ENCODE data around the gene LRGUK.

LRGUK gene

DNA sequence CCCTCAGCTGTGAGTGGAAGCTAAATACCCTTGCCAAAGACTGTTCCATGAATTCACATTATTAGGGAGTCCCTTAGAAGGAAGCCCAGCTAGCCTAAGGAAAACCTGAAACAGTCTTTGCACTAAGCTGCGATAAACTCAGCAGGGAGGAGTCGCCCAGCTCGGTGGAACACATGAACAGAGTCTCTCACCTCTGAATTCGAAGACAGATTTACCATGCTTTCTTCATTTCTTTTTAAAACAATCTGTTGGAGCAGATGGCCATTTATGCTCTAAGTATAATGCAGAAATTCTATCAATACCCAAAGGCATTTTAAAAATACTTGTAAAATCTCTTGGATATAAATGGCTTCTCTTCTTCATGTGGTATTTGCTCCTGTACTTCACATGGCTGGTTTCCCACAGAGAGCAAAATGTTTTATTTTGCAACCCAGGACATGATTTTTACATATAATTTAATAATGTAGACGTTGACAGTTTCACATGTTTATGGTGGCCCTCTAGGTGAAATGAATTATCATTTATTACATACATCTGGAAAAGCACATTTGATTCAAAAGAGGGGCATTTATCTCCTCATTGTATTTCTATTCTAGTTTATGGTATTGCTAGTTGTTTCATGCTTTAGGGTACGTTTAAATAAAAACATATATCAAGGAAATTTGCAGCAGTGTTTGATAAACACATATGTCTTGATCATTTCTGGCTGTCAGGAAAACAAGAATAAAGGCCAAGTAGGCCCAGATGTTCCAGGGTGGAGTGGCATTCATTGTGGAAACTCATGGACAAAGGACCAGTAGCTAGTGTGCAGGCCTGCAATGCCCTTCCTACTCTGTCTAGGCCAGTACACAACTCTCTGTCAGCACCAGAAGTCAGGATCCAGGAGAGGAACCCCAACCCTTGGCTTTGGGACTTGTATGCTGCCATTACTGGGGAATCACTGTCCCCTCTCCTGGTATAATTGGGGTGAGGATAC lies 52.2 kb downstream of the LRGUK start:
- no peaks in the 10 kb centered on the region for H3K36me3 ChIP-seq (ENCODE audit: control insufficient read depth in 5 of 5, insufficient read depth in 5 of 5, low read length in 5 of 5)
- no peak overlapping the region for H3K9ac ChIP-seq (ENCODE audit: low read length in 5 of 5)
- no peaks in the 10 kb centered on the region for H3K9me3 ChIP-seq (ENCODE audit: control insufficient read depth in 5 of 5, low read length in 5 of 5)
- no peak overlapping the region for H3K27ac ChIP-seq (ENCODE audit: low read depth, low read length)
- peaks cover 0 to 8% (median 0%) of the 10 kb centered on the region in 5 donors for H3K4me1 ChIP-seq (ENCODE audit: control insufficient read depth in 5 of 5, insufficient read depth in 5 of 5, low read length in 5 of 5)
- H3K4me3 ChIP-seq (ENCODE audit: low read depth in 1 of 5, low read length in 5 of 5), result no peak overlapping the region
- no peaks in the 10 kb centered on the region for H3K27me3 ChIP-seq (ENCODE audit: control insufficient read depth in 5 of 5, insufficient read depth in 4 of 5, low read length in 5 of 5)

GRCh38 chr7:134180376-134180775 lies 53.2 kb downstream of the LRGUK start:
- H3K27me3 ChIP-seq (ENCODE audit: control insufficient read depth in 5 of 5, insufficient read depth in 4 of 5, low read length in 5 of 5), result no peaks in the 10 kb centered on the region
- H3K36me3 ChIP-seq (ENCODE audit: control insufficient read depth in 5 of 5, insufficient read depth in 5 of 5, low read length in 5 of 5), result no peaks in the 10 kb centered on the region
- H3K4me3 ChIP-seq (ENCODE audit: low read depth in 1 of 5, low read length in 5 of 5), result no peak overlapping the region
- H3K9me3 ChIP-seq (ENCODE audit: control insufficient read depth in 5 of 5, low read length in 5 of 5), result no peaks in the 10 kb centered on the region
- H3K4me1 ChIP-seq (ENCODE audit: control insufficient read depth in 5 of 5, insufficient read depth in 5 of 5, low read length in 5 of 5), result peaks cover 0 to 2% (median 0%) of the 10 kb centered on the region in 5 donors
- no peak overlapping the region for H3K9ac ChIP-seq (ENCODE audit: low read length in 5 of 5)
- no peak overlapping the region for H3K27ac ChIP-seq (ENCODE audit: low read depth, low read length)

DNA sequence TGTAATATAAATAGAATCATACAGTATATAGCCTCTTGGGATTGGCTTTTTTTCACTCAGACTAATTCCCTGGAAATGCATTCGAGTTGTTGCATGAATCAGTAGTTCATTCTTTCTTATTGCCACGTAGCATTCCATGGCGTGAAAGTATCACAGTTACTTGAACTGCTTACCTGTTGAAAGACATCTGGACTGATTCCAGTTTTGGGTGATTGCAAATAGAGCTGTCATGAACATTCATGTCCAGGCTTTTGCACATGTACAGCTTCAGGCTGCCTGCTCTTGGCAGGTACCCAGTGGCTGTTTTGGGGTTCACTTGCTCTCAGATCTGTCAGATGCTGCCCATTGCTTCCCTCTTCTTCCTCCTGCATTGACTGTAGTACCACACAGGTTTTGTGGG lies 54.9 kb downstream of the LRGUK start:
- Histone ChIP-seq H3K9ac (ENCODE audit: low read length in 5 of 5) (no peak overlapping the region), H3K27me3 (ENCODE audit: control insufficient read depth in 5 of 5, insufficient read depth in 4 of 5, low read length in 5 of 5) (no peaks in the 10 kb centered on the region), H3K27ac (ENCODE audit: low read depth, low read length) (no peak overlapping the region), H3K4me1 (ENCODE audit: control insufficient read depth in 5 of 5, insufficient read depth in 5 of 5, low read length in 5 of 5) (no peaks in the 10 kb centered on the region), H3K4me3 (ENCODE audit: low read depth in 1 of 5, low read length in 5 of 5) (no peak overlapping the region), H3K9me3 (ENCODE audit: control insufficient read depth in 5 of 5, low read length in 5 of 5) (no peaks in the 10 kb centered on the region), H3K36me3 (ENCODE audit: control insufficient read depth in 5 of 5, insufficient read depth in 5 of 5, low read length in 5 of 5) (no peaks in the 10 kb centered on the region)

GRCh38 chr7:134184767-134185166 lies 57.6 kb downstream of the LRGUK start:
- no peak overlapping the region for H3K27ac ChIP-seq (ENCODE audit: low read depth, low read length)
- H3K36me3 ChIP-seq (ENCODE audit: control insufficient read depth in 5 of 5, insufficient read depth in 5 of 5, low read length in 5 of 5), result no peaks in the 10 kb centered on the region
- no peaks in the 10 kb centered on the region for H3K27me3 ChIP-seq (ENCODE audit: control insufficient read depth in 5 of 5, insufficient read depth in 4 of 5, low read length in 5 of 5)
- H3K9me3 ChIP-seq (ENCODE audit: control insufficient read depth in 5 of 5, low read length in 5 of 5), result no peaks in the 10 kb centered on the region
- H3K9ac ChIP-seq (ENCODE audit: low read length in 5 of 5), result no peak overlapping the region
- H3K4me1 ChIP-seq (ENCODE audit: control insufficient read depth in 5 of 5, insufficient read depth in 5 of 5, low read length in 5 of 5), result no peaks in the 10 kb centered on the region
- H3K4me3 ChIP-seq (ENCODE audit: low read depth in 1 of 5, low read length in 5 of 5), result no peak overlapping the region

DNA sequence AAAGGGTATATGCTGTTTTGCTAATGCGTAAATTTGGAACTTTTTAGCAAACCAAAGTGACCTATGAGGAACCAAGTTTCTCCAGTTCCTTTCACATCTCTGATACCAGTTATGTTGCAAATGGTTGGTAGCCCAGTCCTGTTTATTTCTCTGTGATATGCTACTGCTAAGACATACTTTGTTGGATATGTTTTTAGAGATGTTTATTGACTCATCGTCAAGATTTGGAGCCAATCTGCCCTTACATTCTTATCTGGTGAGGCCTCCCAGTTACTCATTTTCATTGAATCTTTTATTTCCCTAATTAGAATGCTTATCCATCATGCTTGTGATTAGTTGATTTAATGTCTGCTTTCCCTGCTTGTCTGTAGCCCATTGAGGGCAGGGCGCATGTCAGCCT lies 58.9 kb downstream of the LRGUK start:
- no peaks in the 10 kb centered on the region for H3K27me3 ChIP-seq (ENCODE audit: control insufficient read depth in 5 of 5, insufficient read depth in 4 of 5, low read length in 5 of 5)
- no peaks in the 10 kb centered on the region for H3K4me1 ChIP-seq (ENCODE audit: control insufficient read depth in 5 of 5, insufficient read depth in 5 of 5, low read length in 5 of 5)
- no peak overlapping the region for H3K9ac ChIP-seq (ENCODE audit: low read length in 5 of 5)
- H3K9me3 ChIP-seq (ENCODE audit: control insufficient read depth in 5 of 5, low read length in 5 of 5), result no peaks in the 10 kb centered on the region
- no peak overlapping the region for H3K4me3 ChIP-seq (ENCODE audit: low read depth in 1 of 5, low read length in 5 of 5)
- H3K36me3 ChIP-seq (ENCODE audit: control insufficient read depth in 5 of 5, insufficient read depth in 5 of 5, low read length in 5 of 5), result no peaks in the 10 kb centered on the region
- H3K27ac ChIP-seq (ENCODE audit: low read depth, low read length), result no peak overlapping the region

- Histone ChIP-seq H3K27me3 (ENCODE audit: control insufficient read depth in 5 of 5, insufficient read depth in 4 of 5, low read length in 5 of 5) (no peaks in the 10 kb centered on the region), H3K27ac (ENCODE audit: low read depth, low read length) (no peak overlapping the region), H3K9ac (ENCODE audit: low read length in 5 of 5) (no peak overlapping the region), H3K36me3 (ENCODE audit: control insufficient read depth in 5 of 5, insufficient read depth in 5 of 5, low read length in 5 of 5) (no peaks in the 10 kb centered on the region), H3K4me3 (ENCODE audit: low read depth in 1 of 5, low read length in 5 of 5) (no peak overlapping the region), H3K4me1 (ENCODE audit: control insufficient read depth in 5 of 5, insufficient read depth in 5 of 5, low read length in 5 of 5) (no peaks in the 10 kb centered on the region), H3K9me3 (ENCODE audit: control insufficient read depth in 5 of 5, low read length in 5 of 5) (no peaks in the 10 kb centered on the region)
These were observed 59.7 kb downstream of the LRGUK start for GRCh38 chr7:134186801-134187200.

- no peaks in the 10 kb centered on the region for H3K36me3 ChIP-seq (ENCODE audit: control insufficient read depth in 5 of 5, insufficient read depth in 5 of 5, low read length in 5 of 5)
- H3K4me3 ChIP-seq (ENCODE audit: low read depth in 1 of 5, low read length in 5 of 5), result no peak overlapping the region
- H3K9ac ChIP-seq (ENCODE audit: low read length in 5 of 5), result no peak overlapping the region
- H3K27ac ChIP-seq (ENCODE audit: low read depth, low read length), result no peak overlapping the region
- no peaks in the 10 kb centered on the region for H3K9me3 ChIP-seq (ENCODE audit: control insufficient read depth in 5 of 5, low read length in 5 of 5)
- H3K27me3 ChIP-seq (ENCODE audit: control insufficient read depth in 5 of 5, insufficient read depth in 4 of 5, low read length in 5 of 5), result no peaks in the 10 kb centered on the region
- H3K4me1 ChIP-seq (ENCODE audit: control insufficient read depth in 5 of 5, insufficient read depth in 5 of 5, low read length in 5 of 5), result no peaks in the 10 kb centered on the region
These were observed 60.8 kb downstream of the LRGUK start for GRCh38 chr7:134187893-134188292.

DNA sequence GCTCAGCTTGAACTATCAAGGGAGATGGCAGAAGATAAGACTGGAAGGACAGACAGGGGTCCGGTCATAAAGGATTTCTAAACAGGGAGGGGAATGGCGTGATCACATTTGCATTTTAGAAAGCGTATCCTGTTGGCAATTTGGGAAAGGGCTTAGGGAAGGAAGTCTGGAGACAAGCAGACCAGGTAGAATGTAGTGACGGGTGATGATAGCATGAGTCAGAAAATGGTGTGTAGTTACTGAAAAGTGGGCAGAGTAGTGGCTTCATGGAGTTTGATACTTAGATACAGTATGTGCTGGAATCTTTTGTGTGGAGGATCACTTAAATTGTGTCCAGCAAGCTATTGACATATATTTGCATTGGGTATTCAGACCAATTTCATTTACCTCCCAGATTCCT lies 61.2 kb downstream of the LRGUK start:
- H3K27me3 ChIP-seq (ENCODE audit: control insufficient read depth in 5 of 5, insufficient read depth in 4 of 5, low read length in 5 of 5), result no peaks in the 10 kb centered on the region
- no peak overlapping the region for H3K27ac ChIP-seq (ENCODE audit: low read depth, low read length)
- H3K4me1 ChIP-seq (ENCODE audit: control insufficient read depth in 5 of 5, insufficient read depth in 5 of 5, low read length in 5 of 5), result no peaks in the 10 kb centered on the region
- no peak overlapping the region for H3K4me3 ChIP-seq (ENCODE audit: low read depth in 1 of 5, low read length in 5 of 5)
- no peak overlapping the region for H3K9ac ChIP-seq (ENCODE audit: low read length in 5 of 5)
- no peaks in the 10 kb centered on the region for H3K36me3 ChIP-seq (ENCODE audit: control insufficient read depth in 5 of 5, insufficient read depth in 5 of 5, low read length in 5 of 5)
- no peaks in the 10 kb centered on the region for H3K9me3 ChIP-seq (ENCODE audit: control insufficient read depth in 5 of 5, low read length in 5 of 5)

DNA sequence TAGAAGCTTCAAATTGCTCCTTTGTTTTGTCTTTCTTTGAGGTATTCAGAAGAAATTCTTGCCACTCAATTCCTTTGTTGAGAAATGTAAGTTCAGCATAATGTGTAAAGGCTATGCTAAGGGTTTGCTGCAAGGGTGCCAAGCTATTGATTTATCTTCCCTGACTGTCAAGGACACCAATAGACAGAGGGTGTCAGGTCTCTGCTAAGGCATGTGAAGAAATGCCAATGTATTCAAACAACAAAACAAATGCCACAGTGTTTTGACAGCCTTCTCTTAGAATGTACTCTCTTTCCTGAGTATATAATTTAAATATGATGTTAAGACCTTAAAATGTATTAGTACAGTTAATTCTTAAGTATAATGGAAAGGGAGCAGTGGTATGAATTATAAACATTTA lies 62.4 kb downstream of the LRGUK start:
- Histone ChIP-seq H3K4me1 (ENCODE audit: control insufficient read depth in 5 of 5, insufficient read depth in 5 of 5, low read length in 5 of 5) (no peaks in the 10 kb centered on the region), H3K36me3 (ENCODE audit: control insufficient read depth in 5 of 5, insufficient read depth in 5 of 5, low read length in 5 of 5) (no peaks in the 10 kb centered on the region), H3K27ac (ENCODE audit: low read depth, low read length) (no peak overlapping the region), H3K9me3 (ENCODE audit: control insufficient read depth in 5 of 5, low read length in 5 of 5) (no peaks in the 10 kb centered on the region), H3K27me3 (ENCODE audit: control insufficient read depth in 5 of 5, insufficient read depth in 4 of 5, low read length in 5 of 5) (no peaks in the 10 kb centered on the region), H3K4me3 (ENCODE audit: low read depth in 1 of 5, low read length in 5 of 5) (no peak overlapping the region), H3K9ac (ENCODE audit: low read length in 5 of 5) (no peak overlapping the region)

DNA sequence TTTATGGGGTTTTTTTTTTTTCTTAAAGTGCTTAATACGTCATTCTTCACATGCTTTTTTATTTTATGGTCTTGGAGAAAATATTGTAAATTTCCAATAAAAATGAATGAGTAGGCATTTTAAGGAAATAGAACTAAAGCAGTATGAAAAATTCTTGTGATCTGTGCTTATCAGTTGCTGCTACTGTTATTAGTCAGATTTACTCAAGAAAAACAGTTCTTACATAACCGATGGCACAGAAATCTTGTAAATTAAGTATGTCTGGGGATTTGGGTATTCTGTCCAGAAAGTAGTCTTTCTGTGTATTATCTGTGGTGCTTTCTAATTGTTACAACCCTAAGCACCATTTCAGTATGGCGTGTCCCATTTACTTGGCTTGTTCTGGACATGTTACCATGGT lies 64.7 kb downstream of the LRGUK start:
- Histone ChIP-seq H3K36me3 (ENCODE audit: control insufficient read depth in 5 of 5, insufficient read depth in 5 of 5, low read length in 5 of 5) (no peaks in the 10 kb centered on the region), H3K4me1 (ENCODE audit: control insufficient read depth in 5 of 5, insufficient read depth in 5 of 5, low read length in 5 of 5) (no peaks in the 10 kb centered on the region), H3K9me3 (ENCODE audit: control insufficient read depth in 5 of 5, low read length in 5 of 5) (no peaks in the 10 kb centered on the region), H3K9ac (ENCODE audit: low read length in 5 of 5) (no peak overlapping the region), H3K4me3 (ENCODE audit: low read depth in 1 of 5, low read length in 5 of 5) (no peak overlapping the region), H3K27me3 (ENCODE audit: control insufficient read depth in 5 of 5, insufficient read depth in 4 of 5, low read length in 5 of 5) (no peaks in the 10 kb centered on the region), H3K27ac (ENCODE audit: low read depth, low read length) (no peak overlapping the region)
